ENCODE measurements around the gene ITPRIPL2. TPM values are rescaled to one million over a fixed set of nuclear protein-coding genes. Genes with fewer than 3 reads are reported as not detected.

Gene ITPRIPL2
- 16.2 TPM for total RNA-seq

- ATAC-seq = peak; percentile 77
- DNase-seq (ENCODE audit: low spot score) = peak; percentile 87
Measured at GRCh38 chr16:19113577-19114358, at the start of gene ITPRIPL2. ITPRIPL2 (plus strand) TSS chr16:19113964; CDS start chr16:19114462, 498 bp downstream.

GRCh38 chr16:19066988-19067348 lies 46.8 kb upstream of the ITPRIPL2 start:
- DNase-seq (ENCODE audit: low spot score) (no peak), ATAC-seq (no peak)

GRCh38 chr16:19067349-19068236 lies 46.2 kb upstream of the ITPRIPL2 start, which contains the start of gene COQ7:
COQ7 (plus strand) TSS chr16:19067614; CDS start chr16:19067665, 51 bp downstream.
- DNase-seq (ENCODE audit: low spot score) = peak; percentile 98
- ATAC-seq = peak; percentile 93

- no peak for DNase-seq (ENCODE audit: low spot score)
- no peak for ATAC-seq
Measured at GRCh38 chr16:19068237-19068815, 45.4 kb upstream of the ITPRIPL2 start.

GRCh38 chr16:19071811-19072777 lies 41.7 kb upstream of the ITPRIPL2 start:
- DNase-seq (ENCODE audit: low spot score) = peak; percentile 63
- ATAC-seq = peak; percentile 44

- DNase-seq (ENCODE audit: low spot score) (no peak), ATAC-seq (no peak)
Measured at GRCh38 chr16:19073344-19073743, 40.4 kb upstream of the ITPRIPL2 start.

GRCh38 chr16:19073863-19074262 lies 39.9 kb upstream of the ITPRIPL2 start:
- no peak for DNase-seq (ENCODE audit: low spot score)
- ATAC-seq = no peak

- ATAC-seq = no peak
- no peak for DNase-seq (ENCODE audit: low spot score)
Measured at GRCh38 chr16:19075511-19075910, 38.3 kb upstream of the ITPRIPL2 start.

GRCh38 chr16:19077879-19078278 lies 35.9 kb upstream of the ITPRIPL2 start:
- ATAC-seq = no peak
- DNase-seq (ENCODE audit: low spot score) = no peak

GRCh38 chr16:19083670-19084069 lies 30.1 kb upstream of the ITPRIPL2 start:
- DNase-seq (ENCODE audit: low spot score) = no peak
- ATAC-seq = no peak

- ATAC-seq (no peak), DNase-seq (ENCODE audit: low spot score) (no peak)
Measured at GRCh38 chr16:19084139-19084538, 29.6 kb upstream of the ITPRIPL2 start.

- ATAC-seq = no peak
- no peak for DNase-seq (ENCODE audit: low spot score)
Measured at GRCh38 chr16:19084879-19085278, 28.9 kb upstream of the ITPRIPL2 start.

GRCh38 chr16:19085679-19086200 lies 28.0 kb upstream of the ITPRIPL2 start:
- DNase-seq (ENCODE audit: low spot score) (no peak), ATAC-seq (peak; percentile 48)

GRCh38 chr16:19086322-19087199 lies 27.2 kb upstream of the ITPRIPL2 start:
- ATAC-seq = peak; percentile 100
- peak; percentile 84 for DNase-seq (ENCODE audit: low spot score)

GRCh38 chr16:19088341-19088916 lies 25.3 kb upstream of the ITPRIPL2 start:
- DNase-seq (ENCODE audit: low spot score) = no peak
- no peak for ATAC-seq

GRCh38 chr16:19089410-19089955 lies 24.3 kb upstream of the ITPRIPL2 start:
- no peak for DNase-seq (ENCODE audit: low spot score)
- ATAC-seq = no peak

- ATAC-seq (no peak), DNase-seq (ENCODE audit: low spot score) (no peak)
Measured at GRCh38 chr16:19090916-19091315, 22.8 kb upstream of the ITPRIPL2 start.

GRCh38 chr16:19092653-19093410 lies 20.9 kb upstream of the ITPRIPL2 start:
- ATAC-seq (no peak), DNase-seq (ENCODE audit: low spot score) (no peak)
